ENCODE measurements around the gene PNPO. TPM values are rescaled to one million over a fixed set of nuclear protein-coding genes. Genes with fewer than 3 reads are reported as not detected.
A peak's percentile ranks its signal among the peaks of the same experiment; 100 is the strongest.

Gene PNPO
- total and polyA plus RNA-seq, 2 of the 4 experiments (the other 2 are of a cell fraction), result 13.9 to 34.1 TPM

GRCh38 chr17:47993031-47993564 is 51.7 kb downstream of the PNPO start:
- TF ChIP-seq NFE2L2 (IDR thresholded peaks at IDR 0.05; ENCODE audit: low read depth, low read length) (no peak), RCOR1 (IDR thresholded peaks at IDR 0.05; ENCODE audit: insufficient replicate concordance, low read length) (no peak), FOS (IDR thresholded peaks at IDR 0.05; ENCODE audit: low read depth, low read length) (no peak), ELK1 (IDR thresholded peaks at IDR 0.05; ENCODE audit: borderline replicate concordance, low read depth, low read length) (no peak), USF2 (IDR thresholded peaks at IDR 0.05; ENCODE audit: low read depth, low read length) (no peak), CEBPB (IDR thresholded peaks at IDR 0.05; ENCODE audit: low read depth, low read length) (no peak), SMC3 (IDR thresholded peaks at IDR 0.05; ENCODE audit: low read depth, low read length) (no peak), RAD21 (IDR thresholded peaks at IDR 0.05; ENCODE audit: low read length) (no peak), CTCF (conservative IDR thresholded peaks at IDR 0.05; ENCODE audit: low read depth, low read length) (no peak), POLR2A (IDR thresholded peaks at IDR 0.05; ENCODE audit: low read depth, low read length) (no peak), MAZ (IDR thresholded peaks at IDR 0.05; ENCODE audit: borderline replicate concordance, low read depth, low read length) (no peak), BHLHE40 (IDR thresholded peaks at IDR 0.05; ENCODE audit: low read depth, low read length) (no peak), CHD1 (IDR thresholded peaks at IDR 0.05; ENCODE audit: low read depth, low read length) (no peak), MXI1 (IDR thresholded peaks at IDR 0.05; ENCODE audit: borderline replicate concordance, low read depth, low read length) (no peak), RFX5 (IDR thresholded peaks at IDR 0.05; ENCODE audit: low read depth, low read length) (no peak)
- no peak for DNase-seq
- H3K4me3 ChIP-seq (ENCODE audit: insufficient read depth, low read depth, low read length), result no peak overlapping the region
- H4K5ac ChIP-seq (ENCODE audit: low read depth, low read length), result no peak overlapping the region
- in situ Hi-C loops (cut with MboI; ENCODE audit: low sequenced_read_pairs), result no loop called here
- ChIA-PET CTCF (interaction anchor here (0.8 kb wide), 1 partner anchor 10 kb away, joined by 3 read pairs; no protein-coding TSS in a partner anchor), POLR2A (ENCODE audit: unreplicated experiment) (no interaction called here)
- no peak overlapping the region; the same call in 1 of the 2 replicates for H3K18ac ChIP-seq (ENCODE audit: low read depth, low read length)
- no peak overlapping the region for H2BK120ac ChIP-seq (ENCODE audit: low read depth, low read length)
- H3K9me1 ChIP-seq (ENCODE audit: insufficient read depth, low read length), result no peaks in the 10 kb centered on the region
- no peak overlapping the region for H3K4me2 ChIP-seq (ENCODE audit: low read depth, low read length)
- no peak overlapping the region for H2AK5ac ChIP-seq (ENCODE audit: low read depth, low read length)
- no peak overlapping the region for H2BK15ac ChIP-seq (ENCODE audit: low read depth, low read length)
- peak overlapping the region; percentile 62 for H2AFZ ChIP-seq (replicated peaks; ENCODE audit: low read length, poor library complexity)
- H3K23ac ChIP-seq (ENCODE audit: low read depth, low read length), result no peak overlapping the region
- intact Hi-C loops (cut with micrococcal nuclease), result no loop called here
- no peak overlapping the region for H2BK5ac ChIP-seq (ENCODE audit: low read depth, low read length, poor library complexity, severe bottlenecking)
- no CpG with 5 or more reads among the region's 9 CpGs for WGBS, 2 experiments (ENCODE audit: extremely low coverage in 2 of 2, insufficient read length in 1 of 2)
- no peaks in the 10 kb centered on the region for H3K9me3 ChIP-seq (ENCODE audit: control insufficient read depth, insufficient read depth, low read length)
- H2AK9ac ChIP-seq (replicated peaks; ENCODE audit: low read depth, low read length, poor library complexity), result no peak overlapping the region
- no peak overlapping the region for H2BK20ac ChIP-seq (ENCODE audit: low read depth, low read length)
- ATAC-seq (ENCODE audit: low read depth), result no peak
- H3K56ac ChIP-seq (ENCODE audit: extremely low read depth, insufficient read depth, low read length), result no peak overlapping the region
- H3K27me3 ChIP-seq (ENCODE audit: control insufficient read depth, insufficient read depth, low read length), result peaks cover 6% of the 10 kb centered on the region; the same call in 1 of the 2 replicates
- H3K4ac ChIP-seq (ENCODE audit: low read depth, low read length), result no peak overlapping the region
- no peaks in the 10 kb centered on the region for H3K79me1 ChIP-seq (ENCODE audit: low read depth in 1 of 2, low read length in 2 of 2)
- no peak overlapping the region for H3K14ac ChIP-seq (replicated peaks; ENCODE audit: low read depth, low read length)
- no peaks in the 10 kb centered on the region for H4K20me1 ChIP-seq (ENCODE audit: insufficient read depth, low read length)
- peaks cover 2% of the 10 kb centered on the region; the same call in 1 of the 2 replicates for H3K4me1 ChIP-seq (ENCODE audit: control insufficient read depth, insufficient read depth, low read length)
- H3K9ac ChIP-seq (ENCODE audit: low read depth, low read length), result no peak overlapping the region
- H3K27ac ChIP-seq (ENCODE audit: insufficient read depth, low read length), result no peak overlapping the region
- H4K91ac ChIP-seq (ENCODE audit: insufficient read depth, low read depth, low read length), result no peak overlapping the region
- H4K8ac ChIP-seq (ENCODE audit: low read depth in 2 of 2, low read length in 2 of 2), result no peak overlapping the region
- no TSS peak for BruUV-seq (replicated peaks)
- no peaks in the 10 kb centered on the region for H3K36me3 ChIP-seq (ENCODE audit: control insufficient read depth, insufficient read depth, low read length)
- dilution Hi-C loops (cut with HindIII; ENCODE audit: low sequenced_read_pairs, unreplicated experiment), result no loop called here
